Stomach (tissue), 4 donors: ENCODE data around the gene PTPN3.

Source experiments
- CTCF ChIP-seq, 7 experiments: fragments of 450-650 bp in 4 of 7; fragments of 200-600 bp in 3 of 7; sonication (generic) in 3 of 7; IDR thresholded peaks; one replicate each; pipeline ENCODE4 v1.5.1; 2016 to 2019; ENCODE audit warnings: antibody characterized with exemption in 7 of 7, control low read depth in 2 of 7, mild to moderate bottlenecking in 1 of 7
- EP300 ChIP-seq: sonication (generic); formaldehyde crosslinking; IDR thresholded peaks from one replicate; pipeline ENCODE4 v1.6.1; 2017; ENCODE audit warnings: antibody characterized with exemption
- POLR2A ChIP-seq, 4 donors: fragments of 450-650 bp; IDR thresholded peaks; one replicate each; pipeline ENCODE4 v1.6.1; 2016; ENCODE audit warnings: antibody characterized with exemption in 4 of 4, control low read depth in 2 of 4, mild to moderate bottlenecking in 1 of 4, moderate library complexity in 1 of 4
- POLR2AphosphoS5 ChIP-seq, 3 donors: sonication (generic); formaldehyde crosslinking; IDR thresholded peaks; one replicate each; pipeline ENCODE4 v1.6.1; 2016; ENCODE audit warnings: antibody characterized with exemption in 3 of 3

- TF ChIP-seq CTCF (IDR thresholded peaks at IDR 0.05) (no peak), POLR2A (IDR thresholded peaks at IDR 0.05) (no peak), EP300 (no peak), POLR2AphosphoS5 (IDR thresholded peaks at IDR 0.05) (no peak)
Observed at GRCh38 chr9:109444771-109445320, 53.3 kb downstream of the PTPN3 start.
